Endothelial cell (in vitro differentiated cells): Measurements from ENCODE around the gene HCN2. TPM values are rescaled to one million over a fixed set of nuclear protein-coding genes. Genes with fewer than 3 reads are reported as not detected.
A peak's percentile ranks its signal among the peaks of the same experiment; 100 is the strongest.

Experiments used
- DNase-seq: peaks from one replicate; pipeline ENCODE4 v3.0.0; 2021; ENCODE audit warnings: low spot score
- H3K27ac Mint-ChIP-seq: one replicate; pipeline ENCODE4 v1.8.0; 2021; ENCODE audit warnings: mixed read lengths, inconsistent platforms; ENCODE audit not compliant: unreplicated experiment
- H3K27me3 Mint-ChIP-seq: one replicate; pipeline ENCODE4 v1.8.0; 2021; ENCODE audit warnings: mild to moderate bottlenecking, moderate library complexity, mixed read lengths, inconsistent platforms; ENCODE audit not compliant: unreplicated experiment
- H3K36me3 Mint-ChIP-seq: one replicate; pipeline ENCODE4 v1.8.0; 2021; ENCODE audit warnings: mild to moderate bottlenecking, low read depth, mixed read lengths, inconsistent platforms; ENCODE audit not compliant: unreplicated experiment
- H3K4me1 Mint-ChIP-seq: one replicate; pipeline ENCODE4 v1.8.0; 2021; ENCODE audit warnings: mild to moderate bottlenecking, mixed read lengths, inconsistent platforms; ENCODE audit not compliant: unreplicated experiment
- H3K4me3 Mint-ChIP-seq: one replicate; pipeline ENCODE4 v1.8.0; 2021; ENCODE audit warnings: mild to moderate bottlenecking, mixed read lengths, inconsistent platforms; ENCODE audit not compliant: unreplicated experiment
- H3K9me3 Mint-ChIP-seq: one replicate; pipeline ENCODE4 v1.8.0; 2021; ENCODE audit warnings: mixed read lengths, inconsistent platforms; ENCODE audit not compliant: unreplicated experiment
- total RNA-seq: library from RNA; stranded (reverse); fragmentation: NEBNext Ultra II Directional; extraction: Animal tissue kit (Norgen Biotek cat#: 25700); gene quantifications from one replicate; pipeline ENCODE4 v1.2.1, GENCODE V29; 2021; ENCODE audit not compliant: unreplicated experiment
- TF ChIP-seq, protein P1 (sequence below): fragments of 200-600 bp; sonication (generic); IDR thresholded peaks from one replicate; pipeline ENCODE4 v1.5.0; 2021; ENCODE audit warnings: antibody characterized with exemption; ENCODE audit not compliant: unreplicated experiment

Gene HCN2
- total RNA-seq, 1 donor from 2014 or later = 0.28 TPM

DNA sequence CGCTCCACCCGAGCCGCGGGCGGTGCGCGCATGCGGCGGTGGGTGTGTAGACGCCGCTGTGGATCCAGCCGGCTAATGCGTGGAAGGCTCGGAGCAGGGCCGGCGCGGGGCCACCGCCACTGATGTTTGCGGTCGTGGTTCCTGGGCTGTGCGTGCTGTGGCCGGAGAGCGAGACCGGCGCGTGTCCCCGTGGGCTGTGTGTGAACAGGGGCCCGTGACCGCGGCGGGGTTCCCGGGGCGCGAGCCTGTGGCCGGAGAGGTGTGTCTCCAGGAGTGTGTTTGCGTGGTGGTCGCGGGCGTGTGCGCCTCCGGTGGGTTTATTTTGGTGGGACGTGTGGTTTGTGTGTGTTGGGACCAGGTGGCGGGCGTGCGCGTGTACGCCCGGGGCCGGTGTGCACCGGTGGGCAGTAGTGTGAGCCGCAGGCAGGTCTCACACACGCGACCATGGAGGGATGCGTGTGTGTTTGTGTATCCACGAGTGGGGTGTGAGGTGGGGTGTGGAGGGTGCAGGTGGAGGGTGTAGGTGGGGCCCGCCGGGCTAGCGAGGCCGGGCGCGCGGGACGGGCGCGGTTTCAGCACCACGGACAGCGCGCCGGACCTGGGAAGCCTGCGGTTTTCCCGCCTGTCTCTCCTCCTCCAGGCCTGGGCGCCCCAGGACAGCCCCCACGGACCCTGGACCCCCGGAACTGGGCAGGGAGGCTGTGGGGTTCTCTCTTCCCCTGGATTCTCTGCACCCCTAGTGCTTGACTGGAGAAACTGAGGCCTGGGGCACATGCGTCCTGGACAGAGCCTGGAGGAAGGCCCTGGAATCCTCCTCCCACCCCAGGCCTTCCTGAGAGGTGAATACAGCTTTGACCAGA, 1.6 kb downstream of the HCN2 start:
- H3K27me3 Mint-ChIP-seq = peaks cover 13% of the 10 kb centered on the region
- H3K27ac Mint-ChIP-seq = no peak overlapping the region
- TF ChIP-seq, protein P1, sequence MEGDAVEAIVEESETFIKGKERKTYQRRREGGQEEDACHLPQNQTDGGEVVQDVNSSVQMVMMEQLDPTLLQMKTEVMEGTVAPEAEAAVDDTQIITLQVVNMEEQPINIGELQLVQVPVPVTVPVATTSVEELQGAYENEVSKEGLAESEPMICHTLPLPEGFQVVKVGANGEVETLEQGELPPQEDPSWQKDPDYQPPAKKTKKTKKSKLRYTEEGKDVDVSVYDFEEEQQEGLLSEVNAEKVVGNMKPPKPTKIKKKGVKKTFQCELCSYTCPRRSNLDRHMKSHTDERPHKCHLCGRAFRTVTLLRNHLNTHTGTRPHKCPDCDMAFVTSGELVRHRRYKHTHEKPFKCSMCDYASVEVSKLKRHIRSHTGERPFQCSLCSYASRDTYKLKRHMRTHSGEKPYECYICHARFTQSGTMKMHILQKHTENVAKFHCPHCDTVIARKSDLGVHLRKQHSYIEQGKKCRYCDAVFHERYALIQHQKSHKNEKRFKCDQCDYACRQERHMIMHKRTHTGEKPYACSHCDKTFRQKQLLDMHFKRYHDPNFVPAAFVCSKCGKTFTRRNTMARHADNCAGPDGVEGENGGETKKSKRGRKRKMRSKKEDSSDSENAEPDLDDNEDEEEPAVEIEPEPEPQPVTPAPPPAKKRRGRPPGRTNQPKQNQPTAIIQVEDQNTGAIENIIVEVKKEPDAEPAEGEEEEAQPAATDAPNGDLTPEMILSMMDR = no peak
- H3K4me3 Mint-ChIP-seq = peak overlapping the region; percentile 7
- no peaks in the 10 kb centered on the region for H3K4me1 Mint-ChIP-seq
- peak; percentile 68 for DNase-seq
- no peaks in the 10 kb centered on the region for H3K9me3 Mint-ChIP-seq
- H3K36me3 Mint-ChIP-seq = no peaks in the 10 kb centered on the region

- TF ChIP-seq, protein P1 = no peak
- no peak overlapping the region for H3K27ac Mint-ChIP-seq
- no peak overlapping the region for H3K4me3 Mint-ChIP-seq
- H3K27me3 Mint-ChIP-seq = peaks cover 13% of the 10 kb centered on the region
- no peak for DNase-seq
- H3K9me3 Mint-ChIP-seq = no peaks in the 10 kb centered on the region
- H3K36me3 Mint-ChIP-seq = no peaks in the 10 kb centered on the region
- no peaks in the 10 kb centered on the region for H3K4me1 Mint-ChIP-seq
These were observed 2.4 kb downstream of the HCN2 start for GRCh38 chr19:592101-592500.

- no peak overlapping the region for H3K27ac Mint-ChIP-seq
- TF ChIP-seq, protein P1 = no peak
These were observed 3.4 kb downstream of the HCN2 start for GRCh38 chr19:593055-593454.

DNA sequence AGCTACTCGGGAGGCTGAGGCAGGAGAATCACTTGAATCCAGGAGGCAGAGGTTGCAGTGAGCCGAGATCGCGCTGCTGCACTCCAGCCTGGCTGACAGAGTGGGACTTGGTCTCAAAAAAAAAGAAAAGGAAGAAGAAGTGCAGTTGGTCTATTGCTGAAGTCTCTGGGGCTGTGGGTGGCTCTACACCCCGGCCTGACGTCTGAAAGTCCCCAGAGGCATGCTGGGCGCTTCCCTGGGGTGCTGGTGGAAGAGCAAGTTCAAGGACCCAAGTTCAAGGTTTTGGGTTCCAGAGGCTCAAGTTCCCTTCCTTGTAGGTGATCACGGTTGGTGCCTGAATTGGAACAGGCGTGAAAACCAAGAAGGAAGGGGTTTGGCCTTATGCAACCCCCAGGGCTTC, 3.8 kb downstream of the HCN2 start:
- Mint-ChIP-seq H3K9me3 (no peaks in the 10 kb centered on the region), H3K27me3 (peaks cover 13% of the 10 kb centered on the region), H3K36me3 (no peaks in the 10 kb centered on the region), H3K4me1 (no peaks in the 10 kb centered on the region), H3K27ac (no peak overlapping the region), H3K4me3 (no peak overlapping the region)
- TF ChIP-seq, protein P1 = no peak
- DNase-seq = no peak

More at GRCh38 chr19:593055-593454, 3.4 kb downstream of the HCN2 start:
- Mint-ChIP-seq H3K36me3 (no peaks in the 10 kb centered on the region), H3K27me3 (peaks cover 13% of the 10 kb centered on the region), H3K9me3 (no peaks in the 10 kb centered on the region), H3K4me3 (no peak overlapping the region), H3K4me1 (no peaks in the 10 kb centered on the region)
- no peak for DNase-seq

DNA sequence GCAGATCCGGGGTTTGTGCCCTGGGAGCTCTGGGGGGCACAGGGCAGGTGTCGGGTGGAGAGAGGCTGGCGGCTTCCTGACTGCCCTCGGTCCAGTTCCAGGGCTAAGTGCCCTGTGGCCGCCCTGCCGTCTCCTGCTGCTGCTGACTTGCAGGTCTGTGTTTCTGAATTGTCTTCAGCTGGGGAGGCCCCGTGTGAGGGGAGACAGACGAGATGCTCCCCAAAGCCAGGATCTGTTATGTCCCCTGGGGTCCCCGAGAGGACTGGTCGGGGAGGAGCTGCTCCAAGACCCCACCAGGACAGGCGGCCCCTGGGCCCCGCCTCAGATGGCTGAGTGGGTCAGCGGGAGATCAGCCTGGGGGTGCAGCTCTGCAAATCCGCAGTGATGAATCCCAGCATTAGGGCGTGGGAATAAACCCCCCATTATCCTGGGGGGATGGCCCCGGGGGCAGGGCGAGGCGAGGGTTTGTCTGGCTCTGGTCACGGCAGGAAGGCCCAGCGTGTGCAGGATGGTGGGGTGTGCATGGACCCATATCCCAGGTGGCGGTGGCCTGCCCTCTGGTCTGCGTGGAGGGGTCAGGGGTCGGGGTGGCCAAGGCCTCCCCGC, 4.7 kb downstream of the HCN2 start:
- Mint-ChIP-seq H3K4me1 (no peaks in the 10 kb centered on the region), H3K27ac (no peak overlapping the region), H3K36me3 (no peaks in the 10 kb centered on the region), H3K9me3 (no peaks in the 10 kb centered on the region), H3K4me3 (no peak overlapping the region), H3K27me3 (peaks cover 11% of the 10 kb centered on the region)
- TF ChIP-seq, protein P1 = no peak
- DNase-seq = no peak
